HepG2 (cell line): Measurements from ENCODE around the gene KLHL36. TPM values are rescaled to one million over a fixed set of nuclear protein-coding genes. Genes with fewer than 3 reads are reported as not detected.

ENCODE experiments used
- ATAC-seq: fragments of 200-7000 bp; cut with Tn5 transposase; 3 replicates; pipeline ENCODE4 v1.9.1; 2020; ENCODE audit warnings: mild to moderate bottlenecking, moderate library complexity
- BruUV-seq: library from RNA; stranded (reverse); fragments of 400-500 nt; replicated peaks from 2 replicates; lab custom pipeline; 2021; lab: Mats Ljungman, UMichigan
- CTCF ChIA-PET: fragments of 300-600 bp; formaldehyde crosslinking; extraction: SDS; loops from one replicate; lab custom pipeline; 2021; ENCODE audit warnings: low total read pairs, inconsistent platforms, low intra/inter-chr PET ratio; lab: Yijun Ruan, JAX
- POLR2A ChIA-PET: fragments of 350-600 bp; sonication (Branson Sonifier 250); formaldehyde crosslinking; loops from one replicate; lab custom pipeline; 2020; ENCODE audit warnings: antibody characterized with exemption, inconsistent platforms; lab: Yijun Ruan, JAX
- DNase-seq: peaks from one replicate; pipeline ENCODE4 v3.0.0-alpha.2; 2015; ENCODE audit warnings: low spot score
- FAIRE-seq: peaks from 3 replicates; lab custom pipeline; 2011; peaks lifted over from hg19 to GRCh38; lab: Jason Lieb, UNC
- H2AFZ ChIP-seq: one replicate; pipeline ENCODE4 v1.6.1; 2011; ENCODE audit warnings: low read length, inconsistent platforms
- H3K27ac ChIP-seq: fragments of 300-600 bp; 3 replicates; pipeline ENCODE4 v1.8.0; 2011; ENCODE audit warnings: mixed run types, mild to moderate bottlenecking, mixed read lengths, low read length, inconsistent platforms; ENCODE audit not compliant: insufficient read depth; ENCODE audit errors: extremely low read length
- H3K27me3 ChIP-seq, 2 experiments: fragments of 200-600 bp in 1 of 2; 2 replicates in 1 of 2; 3 replicates in 1 of 2; pipeline versions ENCODE4 v1.6.0 to v1.8.0; 2011; ENCODE audit warnings: low read length in 2 of 2, mild to moderate bottlenecking in 2 of 2, moderate library complexity in 2 of 2, inconsistent platforms in 1 of 2; ENCODE audit not compliant: insufficient read depth in 2 of 2, control insufficient read depth in 1 of 2
- H3K36me3 ChIP-seq, 2 experiments: fragments of 200-600 bp in 1 of 2; replicated peaks in 1 of 2; 2 replicates in 1 of 2; 3 replicates in 1 of 2; pipeline versions ENCODE4 v1.5.1 to v1.8.0; 2011; ENCODE audit warnings: low read length in 2 of 2, inconsistent platforms in 1 of 2; ENCODE audit not compliant: insufficient read depth in 2 of 2, control insufficient read depth in 1 of 2
- H3K4me1 ChIP-seq: 2 replicates; pipeline ENCODE4 v1.5.1; 2012; ENCODE audit warnings: low read length, inconsistent platforms; ENCODE audit not compliant: insufficient read depth
- H3K4me2 ChIP-seq: 2 replicates; pipeline ENCODE4 v1.6.0; 2011; ENCODE audit warnings: low read depth, low read length, inconsistent platforms
- H3K4me3 ChIP-seq, 3 experiments: fragments of 200-600 bp in 1 of 3; sonication (generic), shearing (Covaris generic) in 1 of 3; replicated peaks in 1 of 3; 2 replicates each; pipeline ENCODE4 v1.5.1; 2011 to 2016; ENCODE audit warnings: low read length in 3 of 3, inconsistent platforms in 2 of 3, low read depth in 2 of 3, mild to moderate bottlenecking in 2 of 3, control low read depth in 1 of 3, mixed read lengths in 1 of 3; ENCODE audit not compliant: insufficient read depth in 1 of 3
- H3K79me2 ChIP-seq: one replicate; pipeline ENCODE4 v1.6.1; 2011; ENCODE audit warnings: low read length, inconsistent platforms; ENCODE audit not compliant: insufficient read depth
- H3K9ac ChIP-seq: 2 replicates; pipeline ENCODE4 v1.6.0; 2011; ENCODE audit warnings: mild to moderate bottlenecking, low read depth, low read length, inconsistent platforms; ENCODE audit not compliant: insufficient read depth
- H3K9me3 ChIP-seq: 2 replicates; pipeline ENCODE4 v1.5.1; 2012; ENCODE audit warnings: mild to moderate bottlenecking, low read length
- H4K20me1 ChIP-seq: 2 replicates; pipeline ENCODE4 v1.6.0; 2011; ENCODE audit warnings: inconsistent platforms, mild to moderate bottlenecking, low read length, moderate library complexity; ENCODE audit not compliant: insufficient read depth
- CENPBD1 ChIP-seq: sonication (generic); formaldehyde crosslinking; IDR thresholded peaks from 2 replicates; pipeline ENCODE4 v1.8.0; 2022; ENCODE audit warnings: missing genetic modification reagents, low read depth, mild to moderate bottlenecking, borderline replicate concordance
- DNMT1 ChIP-seq: sonication (generic); formaldehyde crosslinking; IDR thresholded peaks from 2 replicates; pipeline ENCODE4 v1.5.1; 2020; ENCODE audit warnings: mild to moderate bottlenecking, missing genetic modification reagents
- GMEB2 ChIP-seq: IDR thresholded peaks from 2 replicates; pipeline ENCODE4 v1.6.1; 2016; ENCODE audit warnings: missing biosample characterization, missing genetic modification reagents, low read depth
- HIC2 ChIP-seq: sonication (generic); formaldehyde crosslinking; IDR thresholded peaks from 2 replicates; pipeline ENCODE4 v1.9.0; 2022; ENCODE audit warnings: low read depth, missing genetic modification reagents
- MAFK ChIP-seq, 2 experiments: IDR thresholded peaks in 1 of 2; conservative IDR thresholded peaks in 1 of 2; 2 replicates each; pipeline ENCODE4 v1.6.1; 2011; ENCODE audit warnings: improper control_type of control experiment in 2 of 2, low read length in 2 of 2
- MATR3 ChIP-seq: sonication (generic); formaldehyde crosslinking; IDR thresholded peaks from 2 replicates; pipeline ENCODE4 v1.4.0; 2020; ENCODE audit warnings: missing genetic modification reagents
- NFYC ChIP-seq: IDR thresholded peaks from 2 replicates; pipeline ENCODE4 v1.6.1; 2016; ENCODE audit warnings: missing genetic modification reagents, missing compliant biosample characterization
- POLR2AphosphoS2 ChIP-seq: IDR thresholded peaks from 2 replicates; pipeline ENCODE4 v1.6.1; 2011; ENCODE audit warnings: low read depth, low read length, improper control_type of control experiment
- PREB ChIP-seq: sonication (generic); formaldehyde crosslinking; IDR thresholded peaks from 2 replicates; pipeline ENCODE4 v1.4.0; 2020; ENCODE audit warnings: missing genetic modification reagents
- RFX5 ChIP-seq: IDR thresholded peaks from 2 replicates; pipeline ENCODE4 v1.6.1; 2011; ENCODE audit warnings: low read depth, low read length, improper control_type of control experiment
- TRAFD1 ChIP-seq: sonication (generic); formaldehyde crosslinking; IDR thresholded peaks from 2 replicates; pipeline ENCODE4 v1.5.1; 2020; ENCODE audit warnings: missing genetic modification reagents, mild to moderate bottlenecking, borderline replicate concordance
- ZFP91 ChIP-seq: sonication (generic); formaldehyde crosslinking; IDR thresholded peaks from 2 replicates; pipeline ENCODE4 v1.9.0; 2022; ENCODE audit warnings: missing genetic modification reagents, mild to moderate bottlenecking, borderline replicate concordance
- ZFY ChIP-seq: sonication (generic); formaldehyde crosslinking; IDR thresholded peaks from 2 replicates; pipeline ENCODE4 v1.4.0; 2020; ENCODE audit warnings: missing genetic modification reagents
- ZMAT5 ChIP-seq: sonication (generic); formaldehyde crosslinking; IDR thresholded peaks from 2 replicates; pipeline ENCODE4 v1.5.0; 2020; ENCODE audit warnings: mild to moderate bottlenecking, low read depth, missing genetic modification reagents, borderline replicate concordance
- ZNF253 ChIP-seq: sonication (generic); formaldehyde crosslinking; IDR thresholded peaks from 2 replicates; pipeline ENCODE4 v1.8.0; 2022; ENCODE audit warnings: mild to moderate bottlenecking, missing genetic modification reagents, borderline replicate concordance
- ZNF557 ChIP-seq: sonication (generic); formaldehyde crosslinking; IDR thresholded peaks from 2 replicates; pipeline ENCODE4 v1.4.0; 2020; ENCODE audit warnings: missing genetic modification reagents
- ZNF713 ChIP-seq: sonication (generic); formaldehyde crosslinking; IDR thresholded peaks from 2 replicates; pipeline ENCODE4 v1.4.0; 2020; ENCODE audit warnings: mild to moderate bottlenecking, missing genetic modification reagents
- WGBS: methylation state at CpG from one replicate; pipeline ENCODE4 v1.1.6; 2017; ENCODE audit warnings: low lambda C conversion rate; 5-methylcytosine and 5-hydroxymethylcytosine counted together
- in situ Hi-C: cut with HindIII; loops from 2 replicates; pipeline ENCODE4 v1.10.0; 2017; ENCODE audit warnings: low pct_unique_long_range_greater_than_20kb; ENCODE audit not compliant: extremely low pct_ligation_motif_present
- intact Hi-C: fragments of 100-400 bp; cut with micrococcal nuclease; formaldehyde crosslinking; loops from one replicate; pipeline ENCODE4 v1.10.0; 2022; ENCODE audit not compliant: unreplicated experiment
- polyA plus RNA-seq, 8 experiments: library from polyadenylated mRNA; depleted of rRNA in 3 of 8; stranded (reverse) in 7 of 8; unstranded in 1 of 8; fragments of >200 nt; fragmentation: Illumina TruSeq in 4 of 8; extraction: Trizol in 4 of 8; gene quantifications; 2 replicates each; pipeline versions ENCODE4 v1.2.1 to v1.2.3, GENCODE V29; 2011 to 2016; ENCODE audit warnings: low read depth in 4 of 8, missing spikeins in 1 of 8, mixed read lengths in 1 of 8; ENCODE audit not compliant: insufficient read depth in 1 of 8
- total RNA-seq, 5 experiments: library from RNA; depleted of rRNA; stranded (reverse); fragments of >200 nt; fragmentation: Illumina TruSeq; extraction: Trizol; gene quantifications; 2 replicates each; pipeline ENCODE4 v1.2.3, GENCODE V29; 2016; ENCODE audit warnings: low read depth in 1 of 5

The KLHL36 gene
- total and polyA plus RNA-seq, 2 of the 13 experiments (the other 11 are each of a cell fraction or from before 2014, with no cell fraction given) = 24.3 to 26.0 TPM

- H3K4me1 ChIP-seq = no peaks in the 10 kb centered on the region
- TF ChIP-seq ZNF253 (CRISPR knock-in tag) = no peak
- TF ChIP-seq PREB (CRISPR knock-in tag) = no peak
- TF ChIP-seq NFYC = no peak
- TF ChIP-seq MAFK (conservative IDR thresholded peaks at IDR 0.05 in 1 of 2, IDR thresholded peaks at IDR 0.05 in 1 of 2; ENCODE audit: low read length in 2 of 2) = no peak
- TF ChIP-seq ZMAT5 = no peak
- no peak for TF ChIP-seq RFX5
- no peak for TF ChIP-seq CENPBD1 (CRISPR knock-in tag)
- no peak for TF ChIP-seq HIC2 (CRISPR knock-in tag)
- no peak for TF ChIP-seq GMEB2
- no peak for TF ChIP-seq TRAFD1 (CRISPR knock-in tag)
- TF ChIP-seq ZNF557 (CRISPR knock-in tag) = no peak
- no peak for TF ChIP-seq DNMT1 (CRISPR knock-in tag)
- no peak for TF ChIP-seq ZNF713
- TF ChIP-seq ZFP91 (CRISPR knock-in tag) = no peak
- TF ChIP-seq POLR2AphosphoS2 = no peak
- no peak for TF ChIP-seq MATR3 (CRISPR knock-in tag)
- no peak for TF ChIP-seq ZFY
- H2AFZ ChIP-seq = no peak overlapping the region
- DNase-seq (no peak), FAIRE-seq (no peak), ATAC-seq (no peak)
- H4K20me1 ChIP-seq = no peaks in the 10 kb centered on the region
- intact Hi-C loops = no loop called here
- H3K9ac ChIP-seq = no peak overlapping the region
- no peaks in the 10 kb centered on the region for H3K27me3 ChIP-seq
- no peak overlapping the region for H3K4me3 ChIP-seq
- POLR2A ChIA-PET = no interaction called here
- no peaks in the 10 kb centered on the region for H3K9me3 ChIP-seq
- no TSS peak for BruUV-seq
- H3K79me2 ChIP-seq = no peaks in the 10 kb centered on the region
- H3K4me2 ChIP-seq = no peak overlapping the region
- 86% methylated on average over 11 of the region's 11 CpGs for WGBS
- CTCF ChIA-PET = no interaction called here
- in situ Hi-C loops = no loop called here
- H3K27ac ChIP-seq = no peak overlapping the region
- H3K36me3 ChIP-seq = peaks cover 29 to 73% of the 10 kb centered on the region in 2 experiments
These were observed 10.4 kb downstream of the KLHL36 start for GRCh38 chr16:84658690-84659089.
